GM19438 (cell line): ENCODE data around the gene RAI1.

Experiments used
- ATAC-seq: cut with Tn5 transposase; IDR thresholded peaks from one replicate; pipeline ENCODE4 v1.9.1; 2021; ENCODE audit warnings: low read depth; ENCODE audit not compliant: unreplicated experiment

The RAI1 gene

GRCh38 chr17:17761894-17762743, 80.9 kb downstream of the RAI1 start:
- ATAC-seq, result no peak

- no peak for ATAC-seq
Measured at GRCh38 chr17:17762744-17763105, 81.5 kb downstream of the RAI1 start.

GRCh38 chr17:17763136-17763535, 81.9 kb downstream of the RAI1 start:
- ATAC-seq, result no peak

GRCh38 chr17:17763734-17764133, 82.5 kb downstream of the RAI1 start:
- ATAC-seq, result no peak

- no peak for ATAC-seq
Measured at GRCh38 chr17:17765359-17766076, 84.3 kb downstream of the RAI1 start.

- ATAC-seq, result peak; percentile 76
Measured at GRCh38 chr17:17766077-17766743, 85.0 kb downstream of the RAI1 start.

GRCh38 chr17:17766744-17767120, 85.5 kb downstream of the RAI1 start:
- ATAC-seq, result no peak

- ATAC-seq, result no peak
Measured at GRCh38 chr17:17767154-17767869, 86.1 kb downstream of the RAI1 start.

- no peak for ATAC-seq
Measured at GRCh38 chr17:17767887-17768418, 86.7 kb downstream of the RAI1 start.

GRCh38 chr17:17768424-17769088, 87.3 kb downstream of the RAI1 start:
- no peak for ATAC-seq

- ATAC-seq, result no peak
Measured at GRCh38 chr17:17769869-17770631, 88.8 kb downstream of the RAI1 start.

- ATAC-seq, result no peak
Measured at GRCh38 chr17:17770632-17771044, 89.4 kb downstream of the RAI1 start.

- ATAC-seq, result no peak
Measured at GRCh38 chr17:17771498-17772201, 90.4 kb downstream of the RAI1 start.

GRCh38 chr17:17772231-17772630, 91.0 kb downstream of the RAI1 start:
- ATAC-seq, result no peak

- no peak for ATAC-seq
Measured at GRCh38 chr17:17774009-17774881, 93.0 kb downstream of the RAI1 start.

- no peak for ATAC-seq
Measured at GRCh38 chr17:17776889-17777288, 95.6 kb downstream of the RAI1 start.

- no peak for ATAC-seq
Measured at GRCh38 chr17:17778308-17779014, 97.2 kb downstream of the RAI1 start.
